CD4-positive, alpha-beta T cell treated with Interleukin-6 at 100 ng/mL for 8 hours (primary cell): ENCODE data around the gene NRP2.

Source experiments
- DNase-seq: peaks from one replicate; pipeline ENCODE4 v3.0.0-alpha.2; 2020; ENCODE audit warnings: mixed read lengths, low spot score

The NRP2 gene

DNA sequence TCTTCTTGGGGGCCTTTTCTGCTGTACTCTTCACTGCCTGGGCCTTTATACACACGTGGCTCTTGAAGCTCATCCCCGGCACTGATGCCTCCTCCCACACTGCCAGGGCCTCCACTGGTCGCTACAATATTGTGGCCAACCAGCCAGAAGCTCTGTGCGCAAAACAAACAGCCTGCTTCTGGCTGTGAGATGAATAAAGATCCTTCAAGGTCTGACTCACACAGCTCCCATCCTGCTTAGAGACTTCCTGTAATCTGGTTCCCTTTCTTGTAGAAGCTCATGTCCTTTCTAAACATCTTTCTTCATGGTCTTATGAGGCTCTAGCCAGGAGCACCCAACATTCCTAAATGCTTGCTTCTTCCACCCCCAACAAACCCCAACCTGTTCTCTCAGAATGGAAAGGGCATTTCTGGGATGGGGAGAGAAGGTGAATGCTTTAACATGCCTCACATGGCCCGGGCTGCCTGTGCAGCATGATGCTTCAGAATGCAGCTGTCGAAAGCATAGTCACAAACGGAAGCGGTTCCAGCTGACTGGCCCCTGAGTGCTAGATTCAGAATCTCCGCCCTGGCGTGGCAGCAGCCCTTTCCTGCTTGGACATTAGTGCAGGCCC, 24.6 kb downstream of the NRP2 start:
- DNase-seq: peak; percentile 33

DNA sequence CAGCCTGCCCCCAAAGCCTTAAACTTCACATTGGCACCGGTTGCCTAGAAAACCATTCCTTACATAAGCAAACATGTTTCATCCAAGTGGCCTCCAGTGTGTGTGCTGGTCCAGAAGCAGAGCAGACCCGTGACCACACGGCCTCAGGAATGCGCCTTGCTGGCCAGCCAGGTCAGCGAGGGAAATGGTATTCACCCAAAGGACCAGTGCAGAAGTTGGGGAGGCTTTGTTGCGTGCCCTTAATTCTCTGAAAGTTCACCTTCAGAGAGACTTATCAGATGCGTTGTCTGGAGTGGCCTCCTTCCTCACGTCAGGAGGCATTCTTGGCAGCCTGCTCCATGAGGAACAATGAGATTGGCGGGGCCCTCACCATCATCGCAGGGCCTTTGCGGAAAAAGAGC, 25.9 kb downstream of the NRP2 start:
- no peak for DNase-seq

DNA sequence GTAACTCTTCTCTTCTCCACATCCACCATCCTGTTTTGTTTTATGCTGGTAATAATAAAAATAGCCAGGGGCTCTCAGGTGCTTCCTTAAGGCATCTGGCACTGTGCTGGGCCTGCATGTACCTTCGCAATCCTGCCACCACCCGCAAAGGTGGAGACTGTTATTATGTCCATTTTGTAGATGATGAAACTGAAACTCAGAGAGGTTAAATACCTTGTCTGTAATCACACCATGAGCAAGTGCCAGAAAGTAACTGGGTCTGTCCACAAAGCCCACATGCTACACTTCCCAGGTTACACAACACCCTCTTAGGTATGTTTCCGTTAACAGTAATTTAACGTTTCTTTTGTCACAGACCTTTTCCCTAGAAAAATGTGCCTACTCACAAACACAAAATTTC, 27.0 kb downstream of the NRP2 start:
- no peak for DNase-seq

DNA sequence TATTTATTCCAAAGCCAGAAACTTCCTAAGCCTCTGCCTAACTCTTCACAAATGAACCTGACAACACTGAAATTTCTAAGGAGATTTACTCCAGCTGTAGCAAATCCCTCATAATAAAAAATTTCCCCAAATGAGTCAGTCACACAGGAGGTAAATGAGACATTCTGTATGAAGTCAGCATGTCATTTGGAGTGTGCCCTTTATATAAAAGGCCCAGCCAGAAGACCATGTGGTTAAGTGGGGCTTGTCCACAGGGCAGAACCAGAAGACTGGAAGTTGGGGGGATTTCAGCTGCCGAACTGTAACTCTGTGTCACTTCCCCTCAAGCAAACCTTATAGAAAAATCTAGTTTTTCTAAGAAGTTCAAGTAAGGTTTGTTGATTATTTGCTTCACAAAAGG, 30.2 kb downstream of the NRP2 start:
- no peak for DNase-seq

DNA sequence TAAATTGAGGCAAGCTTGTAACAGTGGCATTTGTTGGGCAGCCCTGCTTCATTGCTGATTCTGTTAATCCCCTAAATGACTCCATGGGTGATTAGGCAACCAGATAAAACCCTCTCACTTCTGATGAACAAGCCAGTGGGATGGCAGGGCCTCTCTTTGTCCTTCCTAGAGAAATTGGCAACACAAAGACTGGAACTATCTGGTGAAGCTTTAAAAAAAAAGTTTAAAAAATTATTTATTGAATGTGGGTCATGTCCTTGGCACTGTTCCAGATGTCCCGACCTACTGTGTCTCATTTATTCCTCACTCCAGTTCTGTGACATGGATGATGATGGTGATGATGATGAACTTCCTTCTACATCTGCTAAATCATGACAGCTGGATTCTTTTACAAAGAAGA, 30.8 kb downstream of the NRP2 start:
- DNase-seq: no peak

DNA sequence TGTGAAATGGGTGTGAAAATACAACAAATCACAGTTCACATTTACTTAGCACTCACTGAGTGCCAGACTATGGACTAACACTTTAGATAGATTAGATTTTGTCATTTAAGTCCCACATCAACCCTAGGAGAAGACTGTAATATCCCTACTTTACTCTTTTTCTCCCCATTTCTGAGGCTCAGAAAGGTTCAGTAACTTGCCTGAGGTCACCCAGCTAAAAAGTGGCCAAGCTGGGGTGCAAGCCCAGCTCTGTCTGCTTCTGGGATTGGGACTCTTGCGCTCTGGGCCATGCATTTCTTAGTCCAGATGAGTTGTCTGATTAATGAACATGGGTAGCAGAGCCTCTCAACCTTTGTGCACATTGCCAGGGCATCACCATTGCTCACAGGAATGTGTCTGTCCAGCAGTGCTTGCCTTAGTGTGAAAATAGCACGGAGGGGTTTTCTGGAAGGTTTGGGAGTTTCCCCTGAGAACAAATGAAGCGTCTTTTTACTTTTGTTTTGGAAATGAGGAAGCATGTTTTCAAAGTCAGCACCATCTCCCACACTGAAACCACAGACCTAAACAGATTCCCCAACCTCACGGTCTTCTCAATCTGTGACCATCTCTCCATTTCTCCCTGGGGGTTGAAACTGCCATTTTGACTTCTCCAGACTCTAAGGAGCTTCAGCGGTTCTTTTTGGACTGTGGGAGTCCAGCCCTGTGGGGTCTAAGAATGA, 31.9 kb downstream of the NRP2 start:
- no peak for DNase-seq

DNA sequence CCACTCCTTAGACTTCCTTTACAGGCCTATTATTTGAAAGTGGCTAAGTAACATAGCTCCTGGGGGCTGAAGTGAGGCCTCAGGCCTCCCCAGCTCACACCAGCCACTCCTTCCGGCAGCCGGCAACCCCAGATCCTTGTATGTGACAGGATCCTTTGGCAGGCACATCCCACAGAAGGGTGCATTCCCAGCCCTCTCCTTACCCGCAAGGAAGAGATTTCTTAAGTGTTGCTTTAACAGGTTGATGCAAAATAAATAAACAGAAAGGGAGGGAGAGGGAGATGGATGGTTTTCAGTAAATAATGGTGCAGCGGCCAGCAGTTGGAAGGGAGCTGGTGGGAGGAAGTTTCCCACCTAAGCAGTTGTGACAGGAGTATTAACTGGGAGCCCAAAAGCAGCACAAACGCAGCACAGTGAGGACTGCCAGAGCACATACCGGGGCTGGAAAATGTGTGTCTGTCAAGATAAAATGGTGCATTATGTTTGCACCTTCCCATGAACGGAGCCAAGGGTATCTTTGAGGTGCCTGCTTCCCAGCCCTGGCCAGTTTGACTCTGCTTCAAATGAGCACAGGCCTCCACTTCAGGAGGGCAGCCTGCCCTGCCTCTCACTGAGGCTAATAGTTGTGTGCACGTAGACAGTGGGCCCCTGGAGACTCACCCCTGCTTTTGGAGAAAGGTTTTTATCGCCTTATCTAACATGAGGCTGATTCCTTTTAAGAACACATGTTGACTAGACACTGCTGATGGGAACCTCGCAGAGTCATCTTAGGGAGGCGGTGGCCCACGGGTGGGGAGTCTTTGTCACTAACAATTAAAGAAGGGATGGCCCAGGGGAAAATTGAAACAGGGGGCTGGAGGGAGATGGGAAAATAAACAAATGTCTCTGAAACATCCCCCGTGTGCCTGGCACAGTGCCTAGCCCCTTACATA, 32.8 kb downstream of the NRP2 start:
- no peak for DNase-seq

DNA sequence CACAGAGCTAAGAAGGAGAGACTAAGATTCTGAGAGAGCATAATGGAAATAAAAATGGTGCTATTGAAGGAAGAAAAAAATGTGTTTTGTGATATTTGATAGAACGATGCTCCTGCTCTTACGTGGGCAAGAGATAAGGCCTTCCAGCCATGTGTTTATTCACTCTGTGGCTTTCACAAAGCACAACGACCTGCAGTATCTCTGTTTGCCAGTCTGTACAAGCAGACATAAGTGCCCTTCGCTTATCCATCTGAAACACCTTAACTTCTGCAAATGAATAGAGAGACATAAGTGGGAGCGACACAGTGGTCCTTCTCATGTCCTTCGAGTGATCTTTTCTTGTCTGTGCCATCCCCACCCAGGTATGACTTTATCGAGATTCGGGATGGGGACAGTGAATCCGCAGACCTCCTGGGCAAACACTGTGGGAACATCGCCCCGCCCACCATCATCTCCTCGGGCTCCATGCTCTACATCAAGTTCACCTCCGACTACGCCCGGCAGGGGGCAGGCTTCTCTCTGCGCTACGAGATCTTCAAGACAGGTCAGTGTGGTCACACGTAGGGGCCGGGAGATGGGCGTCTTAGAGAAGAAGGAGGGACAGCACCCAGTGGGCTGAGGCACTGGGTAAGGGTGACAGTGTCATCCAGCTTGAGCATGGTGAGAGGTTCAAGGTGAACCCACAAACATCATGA, 33.7 kb downstream of the NRP2 start:
- DNase-seq: no peak

DNA sequence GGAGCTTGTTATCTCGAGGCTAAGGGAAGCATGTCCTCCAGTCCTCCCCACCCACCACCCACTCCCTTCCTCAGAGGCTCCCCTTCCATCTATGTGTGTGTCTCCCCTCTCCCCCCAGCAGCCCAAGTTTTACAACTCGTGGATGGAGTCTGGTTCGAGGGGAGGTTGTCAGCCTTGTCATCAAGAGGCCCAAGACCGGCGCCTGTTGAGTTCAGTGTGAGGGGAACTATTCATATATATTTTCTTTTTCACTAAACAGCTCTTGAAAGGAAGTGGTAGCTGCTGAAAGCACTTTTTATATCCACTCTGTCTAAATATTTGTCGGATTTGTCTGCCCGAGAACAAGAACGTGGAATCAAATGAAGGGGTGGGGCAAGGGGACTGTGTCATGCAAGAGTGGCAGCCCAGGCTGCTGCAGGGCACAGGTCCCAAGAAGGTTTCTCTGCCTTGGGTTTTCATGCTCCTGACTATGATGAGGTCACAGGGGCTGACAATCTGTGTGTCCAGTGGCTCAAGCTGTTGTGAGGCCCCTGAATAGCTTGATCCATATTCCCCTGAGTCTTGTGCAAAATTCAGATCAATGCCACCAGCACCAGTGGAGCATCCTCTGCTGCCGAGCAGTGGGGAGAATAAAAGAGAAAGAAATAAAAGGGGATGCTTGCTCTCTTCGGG, 35.0 kb downstream of the NRP2 start:
- no peak for DNase-seq

DNA sequence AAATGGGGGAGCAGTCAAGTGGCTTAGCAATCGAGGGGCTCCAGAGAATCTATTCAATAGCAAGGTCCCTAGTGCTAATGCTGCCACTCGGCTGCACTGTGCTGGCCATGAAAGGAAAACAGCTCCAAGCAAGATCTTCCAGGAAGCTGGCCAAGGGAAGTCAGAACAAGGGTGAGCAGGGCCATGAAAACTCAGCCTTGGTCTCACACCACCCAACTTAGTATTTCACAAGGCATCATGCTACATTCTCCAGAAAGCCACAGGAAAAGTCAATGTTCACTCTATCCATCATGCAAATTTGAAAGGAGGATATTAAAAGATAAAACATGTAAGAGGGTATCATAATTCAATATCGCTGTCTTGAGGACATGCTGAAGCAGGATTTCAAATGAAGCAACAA, 35.7 kb downstream of the NRP2 start:
- DNase-seq: no peak

DNA sequence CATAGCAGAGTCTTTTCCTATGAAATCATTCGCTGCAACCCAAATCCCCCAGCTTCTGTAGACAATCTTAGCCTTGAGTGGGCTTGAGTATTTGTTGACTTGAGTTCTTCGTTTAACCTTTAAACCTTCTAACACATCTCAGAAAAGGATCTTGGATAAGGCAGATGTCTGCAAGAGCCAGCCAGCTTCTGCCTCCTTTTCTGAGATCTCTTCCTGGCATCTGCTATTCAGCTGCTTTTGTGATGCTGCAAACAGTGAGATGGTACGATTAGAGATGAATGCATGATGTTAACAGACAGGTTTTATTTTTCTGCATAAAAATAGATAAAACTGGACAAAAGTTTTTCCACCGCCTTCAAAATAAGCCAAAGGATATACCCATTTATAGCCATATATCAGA, 37.5 kb downstream of the NRP2 start:
- DNase-seq: no peak

DNA sequence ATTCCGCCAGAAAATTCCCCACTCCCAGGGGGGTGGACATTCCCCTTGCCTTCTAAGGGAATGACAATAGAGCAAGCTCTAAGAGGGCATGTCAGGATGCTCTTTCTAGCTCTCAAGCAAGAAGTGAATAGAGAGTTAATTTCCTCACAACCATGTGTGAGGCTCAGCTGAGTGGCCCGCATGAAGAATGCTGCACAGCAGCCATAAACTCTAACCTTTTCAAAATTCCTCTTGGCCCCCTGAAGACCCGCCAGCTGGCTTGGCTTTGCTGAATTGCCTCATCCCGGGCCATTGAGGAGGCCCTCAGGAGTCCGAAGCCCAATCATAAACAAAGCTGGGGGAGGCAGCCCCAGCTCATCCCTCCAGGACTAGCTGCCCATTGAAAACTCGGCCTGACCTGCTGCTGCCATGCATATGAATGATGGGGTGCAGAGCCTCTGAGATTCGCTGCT, 38.2 kb downstream of the NRP2 start:
- DNase-seq: no peak

DNA sequence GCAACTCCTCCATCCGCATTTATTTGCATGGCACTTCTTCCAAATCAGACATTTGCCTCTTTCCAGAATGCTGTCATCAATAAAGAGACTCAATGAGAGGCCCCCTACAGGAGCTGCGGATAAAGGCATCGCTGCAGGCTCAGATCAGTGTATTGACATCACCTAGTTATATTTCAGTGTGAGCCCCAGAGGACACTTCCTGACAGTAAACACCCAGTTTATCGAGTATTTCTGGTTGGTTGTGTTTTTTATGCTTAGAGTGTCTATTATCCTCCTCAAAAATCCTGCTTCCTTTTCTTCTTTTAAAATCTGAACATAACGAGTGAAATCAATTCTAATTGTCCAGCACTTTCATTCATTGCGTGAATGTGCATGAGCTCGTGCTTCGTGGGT, 38.8 kb downstream of the NRP2 start:
- DNase-seq: no peak

DNA sequence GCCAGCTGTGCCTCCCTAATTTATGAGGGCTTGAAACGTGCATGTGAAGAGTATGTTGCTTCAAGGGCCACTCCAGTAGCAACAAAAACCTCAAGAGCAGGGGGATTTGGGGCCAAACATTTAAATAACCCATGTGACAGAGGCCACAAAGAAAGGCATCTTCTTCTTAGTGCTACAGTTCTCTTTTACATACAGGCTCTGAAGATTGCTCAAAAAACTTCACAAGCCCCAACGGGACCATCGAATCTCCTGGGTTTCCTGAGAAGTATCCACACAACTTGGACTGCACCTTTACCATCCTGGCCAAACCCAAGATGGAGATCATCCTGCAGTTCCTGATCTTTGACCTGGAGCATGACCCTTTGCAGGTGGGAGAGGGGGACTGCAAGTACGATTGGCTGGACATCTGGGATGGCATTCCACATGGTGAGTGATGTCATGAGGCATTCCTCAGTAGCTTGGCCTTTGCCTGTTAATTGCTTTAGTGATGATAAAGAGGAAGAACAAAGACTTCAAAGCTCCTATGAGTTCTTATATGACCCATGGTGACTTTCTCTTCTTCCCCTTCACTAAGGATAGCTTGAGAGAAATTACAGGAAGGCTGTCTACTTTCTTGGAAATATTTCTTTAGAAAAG, 40.1 kb downstream of the NRP2 start:
- DNase-seq: no peak

DNA sequence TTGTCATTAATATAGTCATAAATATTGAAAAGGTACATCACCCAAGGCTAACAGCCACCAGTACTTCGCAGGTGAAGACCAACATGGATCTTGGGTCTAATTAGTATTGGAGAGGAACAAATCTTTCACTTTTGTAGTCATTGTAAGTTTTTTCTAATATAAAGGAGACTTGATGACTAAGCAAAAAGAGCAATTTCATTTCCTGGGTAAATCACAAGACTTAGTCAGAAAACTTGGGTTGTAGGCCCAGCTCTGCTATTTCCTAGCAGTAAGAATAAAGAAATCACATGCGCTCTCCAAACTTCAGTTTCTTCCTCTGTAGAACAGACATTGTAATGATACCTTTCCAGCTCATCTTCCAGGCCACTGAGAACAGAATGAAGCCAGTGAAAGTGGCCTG, 40.9 kb downstream of the NRP2 start:
- no peak for DNase-seq

DNA sequence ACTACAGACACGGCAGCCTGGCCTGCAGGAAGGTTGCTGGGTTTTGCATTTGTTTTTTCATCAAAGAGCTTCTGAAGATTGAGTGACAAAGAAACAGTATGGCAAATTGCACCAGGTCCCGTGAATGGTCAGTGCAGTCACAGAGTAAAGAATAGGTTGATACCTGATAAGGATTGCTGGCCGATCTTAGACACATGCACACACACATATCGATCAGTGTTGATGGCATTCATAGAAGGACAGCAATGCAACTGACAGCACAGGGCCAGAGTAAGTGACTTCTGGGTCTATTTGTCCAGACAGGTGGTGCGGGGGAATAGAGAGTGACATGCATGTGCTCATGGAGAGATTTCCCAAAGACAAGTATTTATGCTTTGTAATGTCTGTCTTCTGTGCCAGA, 42.8 kb downstream of the NRP2 start:
- DNase-seq: no peak

DNA sequence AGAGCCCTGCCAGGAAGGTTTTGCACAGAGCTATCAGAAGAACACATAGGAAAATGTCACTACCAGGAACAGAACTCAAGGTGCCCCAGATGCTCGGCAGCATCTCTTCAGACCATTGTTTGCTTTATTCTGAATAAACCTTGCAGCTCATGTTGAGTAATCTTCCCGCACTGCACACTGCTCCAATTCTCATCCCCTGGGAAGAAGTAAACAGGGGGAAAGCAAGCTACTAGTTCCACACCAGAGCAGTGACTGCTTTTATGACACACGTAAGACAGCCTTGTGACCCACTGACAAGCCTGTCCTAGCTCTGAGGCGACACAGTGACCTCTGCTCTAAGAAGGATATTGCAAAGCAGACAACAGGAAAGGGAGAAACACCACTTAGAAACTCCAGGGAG, 44.2 kb downstream of the NRP2 start:
- no peak for DNase-seq

DNA sequence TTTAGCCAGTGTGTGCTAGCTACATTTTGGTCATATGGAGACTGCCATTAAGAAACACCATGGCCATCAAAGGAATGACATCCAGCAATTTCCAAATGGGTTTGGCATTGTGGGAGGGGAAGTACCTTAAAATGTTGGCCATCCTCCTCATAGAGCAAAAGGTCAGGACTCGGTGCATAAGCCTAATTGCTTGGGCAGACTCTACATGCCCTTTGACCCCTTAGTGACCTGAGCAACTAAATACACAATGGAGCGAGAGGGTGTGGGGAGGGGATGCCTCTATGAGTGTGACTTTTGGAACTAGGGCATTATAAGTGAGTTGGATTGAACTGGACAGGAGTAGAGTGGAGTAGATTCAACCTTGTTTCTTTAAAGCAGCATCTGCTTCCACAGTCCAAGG, 44.9 kb downstream of the NRP2 start:
- no peak for DNase-seq

DNA sequence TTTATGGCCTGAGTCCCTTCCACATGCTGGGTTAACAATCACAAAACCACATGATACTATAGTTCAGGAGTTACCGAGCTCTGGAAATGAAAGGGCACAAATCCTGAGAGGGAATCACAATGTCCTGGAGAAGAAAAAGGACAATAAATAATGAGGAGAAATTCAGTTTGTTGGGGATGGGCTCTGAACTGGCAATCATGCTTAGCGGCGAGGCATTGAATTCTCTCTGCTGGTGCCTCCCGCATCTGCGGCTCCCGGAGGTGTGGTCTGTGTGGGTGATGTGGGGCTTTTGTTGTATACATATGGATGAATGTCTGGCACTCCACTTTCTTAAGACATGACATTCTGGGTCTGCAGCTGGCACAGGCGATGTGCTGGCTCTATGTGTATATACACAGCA, 46.1 kb downstream of the NRP2 start:
- DNase-seq: no peak

DNA sequence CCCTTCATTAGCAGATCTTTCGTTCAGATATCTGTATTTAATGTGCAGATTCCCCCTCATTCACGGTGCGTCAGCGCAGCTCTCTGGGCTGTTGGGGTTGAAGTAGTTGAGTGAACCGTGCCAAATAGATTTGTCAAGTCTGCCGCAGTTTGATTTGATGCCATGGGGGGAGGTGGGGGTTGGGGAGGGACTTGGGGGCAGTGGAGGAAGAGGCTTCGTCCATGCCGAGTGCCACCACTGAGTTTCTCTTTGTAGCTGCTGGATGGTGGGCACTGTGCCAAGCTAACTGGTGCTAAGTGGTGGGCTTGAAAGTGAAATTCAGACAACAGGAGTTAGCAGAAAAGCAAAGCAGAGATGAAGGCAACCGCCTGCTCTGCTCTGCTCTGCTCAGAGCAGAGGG, 47.9 kb downstream of the NRP2 start:
- DNase-seq: no peak
